Measurements from ENCODE around the gene HINT2. TPM values are rescaled to one million over a fixed set of nuclear protein-coding genes. Genes with fewer than 3 reads are reported as not detected.

The HINT2 gene
- total and polyA plus RNA-seq, 2 donors (not counting 1 experiment from before 2014, with no cell fraction given): 31.9 to 33.6 TPM

DNA sequence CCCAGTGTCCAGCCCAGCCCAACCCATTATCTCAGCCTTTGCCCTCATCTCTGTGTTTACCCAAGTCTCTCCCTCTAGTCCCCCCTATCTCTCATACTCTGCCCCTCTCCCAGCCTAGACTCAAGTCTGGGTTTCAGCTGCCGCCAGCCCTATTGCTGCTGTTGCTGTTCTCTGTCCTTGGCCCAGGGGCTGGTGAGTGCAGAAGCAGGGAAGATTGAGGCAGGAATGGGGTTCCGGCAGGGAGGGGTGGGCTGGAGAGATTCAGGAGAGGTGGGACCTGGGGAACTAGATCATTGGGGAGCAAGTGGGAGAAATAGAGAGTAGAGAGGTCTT is 14.9 kb upstream of the HINT2 start:
- Histone ChIP-seq H3K79me2 (ENCODE audit: control insufficient read depth, insufficient read depth, low read length) (peaks cover 6% of the 10 kb centered on the region), H2AFZ (ENCODE audit: insufficient read depth, low read depth, low read length, poor library complexity, severe bottlenecking) (peak overlapping the region; percentile 99), H3K4me2 (replicated peaks; ENCODE audit: low read depth, low read length, poor library complexity, severe bottlenecking) (peak overlapping the region; percentile 96), H3K4me3 (ENCODE audit: control extremely low read depth in 1 of 5, extremely low read depth in 1 of 5, insufficient read depth in 1 of 5, low read depth in 2 of 5, low read length in 4 of 5) (peak overlapping the region in 4 of 5 experiments; percentile 76 to 80 (median 78)), H3K9ac (ENCODE audit: low read length) (peak overlapping the region; percentile 86), H3K27me3 (replicated peaks in 1 of 4; ENCODE audit: control extremely low read depth in 1 of 4, control insufficient read depth in 3 of 4, insufficient read depth in 4 of 4, low read length in 3 of 4) (no peaks in the 10 kb centered on the region), H3K4me1 (ENCODE audit: control insufficient read depth in 2 of 2, insufficient read depth in 2 of 2, low read length in 2 of 2) (peaks cover 29 to 40% of the 10 kb centered on the region in 2 donors), H3K9me3 (ENCODE audit: control extremely low read depth in 1 of 3, control insufficient read depth in 2 of 3, insufficient read depth in 1 of 3, low read length in 2 of 3) (no peaks in the 10 kb centered on the region), H3K36me3 (replicated peaks in 1 of 2; ENCODE audit: control extremely low read depth in 1 of 2, control insufficient read depth in 1 of 2, extremely low read depth in 1 of 2, insufficient read depth in 2 of 2, low read length in 1 of 2) (no peaks in the 10 kb centered on the region), H3K27ac (ENCODE audit: low read length in 2 of 2) (peak overlapping the region; percentile 60 to 78), H4K20me1 (ENCODE audit: control insufficient read depth, insufficient read depth, low read length, poor library complexity, severe bottlenecking) (no peaks in the 10 kb centered on the region)
- WGBS (ENCODE audit: insufficient coverage): 100% methylated on average over 1 of the region's 2 CpGs
- H3K4me3 Mint-ChIP-seq: peak overlapping the region; percentile 92
- no peak for TF ChIP-seq CTCF (IDR thresholded peaks at IDR 0.05)
- no peak for TF ChIP-seq EZH2 (IDR thresholded peaks at IDR 0.05; ENCODE audit: borderline replicate concordance, insufficient read depth, low read depth, low read length, poor library complexity, severe bottlenecking)
- ATAC-seq (ENCODE audit: low read depth): no peak
- peak overlapping the region; percentile 89 for H3K27ac Mint-ChIP-seq
- H3K27me3 Mint-ChIP-seq: no peaks in the 10 kb centered on the region
- ChIA-PET POLR2A (no interaction called here), CTCF (interaction anchor here (1.6 to 5.5 kb wide), 2 partner anchors 15 to 17 kb away, joined by 4 to 58 read pairs; partner anchors contain the start of genes HINT2 and SPAG8)
- H3K9me3 Mint-ChIP-seq (ENCODE audit: insufficient read depth): no peaks in the 10 kb centered on the region
- no peak for DNase-seq
- intact Hi-C loops (cut with micrococcal nuclease): loop anchor here (1.0 to 5.0 kb wide), 5 partner anchors 14 to 712 kb away; partner anchors contain the start of genes ATOSB, CCDC107, HINT2 and RMRP
- peaks cover 49% of the 10 kb centered on the region for H3K4me1 Mint-ChIP-seq

DNA sequence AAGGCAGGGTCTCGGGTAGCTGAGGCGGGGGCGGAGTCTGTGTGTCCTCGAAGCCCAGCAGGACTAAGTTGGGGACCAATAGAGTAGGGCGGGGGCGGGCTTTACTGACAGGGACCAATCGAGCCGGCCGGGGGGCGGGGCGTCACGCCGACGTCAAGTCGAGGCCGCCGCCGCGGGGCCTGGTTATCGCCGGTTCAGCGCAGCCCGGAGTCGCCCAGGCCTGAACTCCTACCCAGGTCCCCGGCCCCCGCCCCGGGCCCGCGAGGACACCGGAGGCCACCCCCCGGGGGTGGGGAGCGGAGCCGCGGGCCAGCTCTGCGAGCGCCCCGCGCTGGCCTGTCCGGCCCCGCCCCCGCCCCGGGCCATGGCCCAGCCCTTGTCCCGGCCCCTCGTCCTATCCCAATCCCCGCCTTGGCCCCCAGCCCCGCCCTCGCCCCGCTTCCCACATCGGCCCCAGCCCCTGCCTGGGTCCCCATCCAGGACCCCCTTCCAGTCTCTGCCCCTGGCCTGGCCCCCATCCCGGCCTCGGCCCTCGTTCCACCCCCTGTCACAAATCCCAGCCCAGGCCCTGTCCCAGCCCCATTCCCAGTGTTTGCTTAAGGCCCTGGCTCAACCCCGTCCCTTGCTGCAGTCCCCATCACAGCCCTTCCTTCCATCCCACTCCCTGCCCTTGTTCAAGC is 14.4 kb upstream of the HINT2 start, which contains the start of gene TMEM8B:
TMEM8B (plus strand) TSS at position 145 of the 680 bp plus-strand sequence; CDS start at position 365, 220 bp downstream.
- ChIA-PET CTCF (interaction anchor here (0.6 to 6.0 kb wide), 9 partner anchors 8 to 218 kb away, joined by 3 to 141 read pairs (median 4); partner anchors contain the start of genes HINT2 and SPAG8), POLR2A (interaction anchor here (0.9 to 1.1 kb wide), 3 partner anchors 17 to 81 kb away, joined by 3 read pairs; partner anchors contain the start of gene SPAG8)
- peaks cover 44% of the 10 kb centered on the region for H3K4me1 Mint-ChIP-seq
- Histone ChIP-seq H3K4me2 (replicated peaks; ENCODE audit: low read depth, low read length, poor library complexity, severe bottlenecking) (peak within 1 kb of the TSS; percentile 96), H3K27ac (ENCODE audit: low read length in 2 of 2) (peak within 1 kb of the TSS; percentile 60 to 78), H3K9ac (ENCODE audit: low read length) (peak within 1 kb of the TSS; percentile 86), H3K9me3 (ENCODE audit: control extremely low read depth in 1 of 3, control insufficient read depth in 2 of 3, insufficient read depth in 1 of 3, low read length in 2 of 3) (no peaks in the 10 kb centered on the region), H3K4me3 (ENCODE audit: control extremely low read depth in 1 of 5, extremely low read depth in 1 of 5, insufficient read depth in 1 of 5, low read depth in 2 of 5, low read length in 4 of 5) (peak within 1 kb of the TSS; percentile 32 to 80 (median 78)), H3K36me3 (replicated peaks in 1 of 2; ENCODE audit: control extremely low read depth in 1 of 2, control insufficient read depth in 1 of 2, extremely low read depth in 1 of 2, insufficient read depth in 2 of 2, low read length in 1 of 2) (no peaks in the 10 kb centered on the region), H4K20me1 (ENCODE audit: control insufficient read depth, insufficient read depth, low read length, poor library complexity, severe bottlenecking) (no peaks in the 10 kb centered on the region), H2AFZ (ENCODE audit: insufficient read depth, low read depth, low read length, poor library complexity, severe bottlenecking) (peak within 1 kb of the TSS; percentile 99), H3K27me3 (replicated peaks in 1 of 4; ENCODE audit: control extremely low read depth in 1 of 4, control insufficient read depth in 3 of 4, insufficient read depth in 4 of 4, low read length in 3 of 4) (no peaks in the 10 kb centered on the region), H3K4me1 (ENCODE audit: control insufficient read depth in 2 of 2, insufficient read depth in 2 of 2, low read length in 2 of 2) (peaks cover 24 to 35% of the 10 kb centered on the region in 2 donors), H3K79me2 (ENCODE audit: control insufficient read depth, insufficient read depth, low read length) (peaks cover 6% of the 10 kb centered on the region)
- 1% methylated on average over 53 of the region's 53 CpGs for WGBS (ENCODE audit: insufficient coverage)
- peak; percentile 94 for DNase-seq
- intact Hi-C loops (cut with micrococcal nuclease): loop anchor here (1.0 to 5.0 kb wide), 5 partner anchors 14 to 712 kb away; partner anchors contain the start of genes ATOSB, CCDC107, HINT2 and RMRP
- H3K4me3 Mint-ChIP-seq: peak within 1 kb of the TSS; percentile 96
- H3K27me3 Mint-ChIP-seq: no peaks in the 10 kb centered on the region
- no peaks in the 10 kb centered on the region for H3K9me3 Mint-ChIP-seq (ENCODE audit: insufficient read depth)
- H3K27ac Mint-ChIP-seq: peak within 1 kb of the TSS; percentile 89
- ATAC-seq (ENCODE audit: low read depth): peak; percentile 92
- TF ChIP-seq EZH2 (IDR thresholded peaks at IDR 0.05; ENCODE audit: borderline replicate concordance, insufficient read depth, low read depth, low read length, poor library complexity, severe bottlenecking) (no peak), CTCF (IDR thresholded peaks at IDR 0.05) (no peak)

Data from B cell (primary cell).